PC-3 (cell line): ENCODE results near the gene ADPRHL1.

Experiments used
- CTCF ChIP-seq: fragments of 300-600 bp; sonication (generic); conservative IDR thresholded peaks from 2 replicates; pipeline ENCODE4 v1.5.1; 2017; ENCODE audit warnings: antibody characterized with exemption, low read depth, mild to moderate bottlenecking, low read length
- EZH2 ChIP-seq: fragments of 300-600 bp; sonication (generic); IDR thresholded peaks from one replicate; pipeline ENCODE4 v1.6.1; 2017; ENCODE audit warnings: antibody characterized with exemption, mild to moderate bottlenecking, low read length; ENCODE audit not compliant: unreplicated experiment

GRCh38 chr13:113497217-113497616 lies 43.9 kb upstream of the ADPRHL1 start:
- TF ChIP-seq CTCF, result no peak
- no peak for TF ChIP-seq EZH2
